Activated T-cell treated with anti-CD3 and anti-CD28 coated beads for 1 hour (primary cell): ENCODE measurements around the gene SERINC4.

Experiments
- DNase-seq: peaks from one replicate; pipeline ENCODE4 v3.0.0-alpha.2; 2020; ENCODE audit warnings: low read depth

Gene SERINC4

GRCh38 chr15:43796566-43796965, 3.5 kb downstream of the SERINC4 start:
- no peak for DNase-seq

- no peak for DNase-seq
Measured at GRCh38 chr15:43795997-43796396, 4.0 kb downstream of the SERINC4 start.

GRCh38 chr15:43795197-43795596, 4.8 kb downstream of the SERINC4 start:
- no peak for DNase-seq

GRCh38 chr15:43794269-43795037, 5.6 kb downstream of the SERINC4 start:
- no peak for DNase-seq

GRCh38 chr15:43793647-43794046, 6.4 kb downstream of the SERINC4 start:
- no peak for DNase-seq

- no peak for DNase-seq
Measured at GRCh38 chr15:43792761-43793476, 7.1 kb downstream of the SERINC4 start.

- peak; percentile 99 for DNase-seq
Measured at GRCh38 chr15:43791993-43792760, 7.8 kb downstream of the SERINC4 start, which contains the start of gene SERF2. Gene SERF2 (plus strand): TSS chr15:43792320. CDS start chr15:43792377, 57 bp downstream.

GRCh38 chr15:43789409-43789808, 10.6 kb downstream of the SERINC4 start:
- no peak for DNase-seq

GRCh38 chr15:43779016-43779415, 21.0 kb downstream of the SERINC4 start:
- DNase-seq = no peak

GRCh38 chr15:43777267-43777914, 22.6 kb downstream of the SERINC4 start:
- peak; percentile 69 for DNase-seq

GRCh38 chr15:43776718-43777266, 23.2 kb downstream of the SERINC4 start, which contains the start of gene ELL3:
Gene ELL3 (minus strand): TSS chr15:43776966. CDS start chr15:43776901, 65 bp downstream.
- peak; percentile 68 for DNase-seq

- no peak for DNase-seq
Measured at GRCh38 chr15:43776101-43776717, 23.8 kb downstream of the SERINC4 start.

- DNase-seq = no peak
Measured at GRCh38 chr15:43775411-43775965, 24.5 kb downstream of the SERINC4 start.

GRCh38 chr15:43774062-43774461, 26.0 kb downstream of the SERINC4 start:
- DNase-seq = no peak

- DNase-seq = no peak
Measured at GRCh38 chr15:43772624-43773023, 27.4 kb downstream of the SERINC4 start.

- no peak for DNase-seq
Measured at GRCh38 chr15:43771816-43772215, 28.2 kb downstream of the SERINC4 start.

- peak; percentile 58 for DNase-seq
Measured at GRCh38 chr15:43769584-43770228, 30.3 kb downstream of the SERINC4 start.

GRCh38 chr15:43763819-43764446, 36.1 kb downstream of the SERINC4 start:
- DNase-seq = no peak

GRCh38 chr15:43762824-43763223, 37.2 kb downstream of the SERINC4 start:
- DNase-seq = no peak

- DNase-seq = no peak
Measured at GRCh38 chr15:43751885-43752284, 48.1 kb downstream of the SERINC4 start.
